Mucosa of descending colon (tissue), 3 donors: Measurements from ENCODE around the gene MPEG1. TPM values are rescaled to one million over a fixed set of nuclear protein-coding genes. Genes with fewer than 3 reads are reported as not detected.
A peak's percentile ranks its signal among the peaks of the same experiment; 100 is the strongest.

ENCODE experiments used
- ATAC-seq: fragments of 200-7000 bp; cut with Tn5 transposase; one replicate; pipeline ENCODE4 v1.9.1; 2020; ENCODE audit warnings: mild to moderate bottlenecking, moderate library complexity
- DNase-seq, 3 donors: peaks; one replicate each; pipeline ENCODE4 v3.0.0-alpha.2; 2020
- H3K36me3 ChIP-seq: fragments of 200-600 bp; one replicate; pipeline ENCODE4 v1.8.0; 2021; ENCODE audit warnings: low read depth, mild to moderate bottlenecking
- H3K4me1 ChIP-seq: fragments of 200-600 bp; one replicate; pipeline ENCODE4 v1.8.0; 2021; ENCODE audit warnings: low read depth, mild to moderate bottlenecking
- H3K4me3 ChIP-seq: fragments of 200-600 bp; one replicate; pipeline ENCODE4 v1.8.0; 2021; ENCODE audit warnings: mild to moderate bottlenecking
- H3K9me3 ChIP-seq: fragments of 200-600 bp; one replicate; pipeline ENCODE4 v1.8.0; 2021; ENCODE audit warnings: mild to moderate bottlenecking
- intact Hi-C, 2 donors: fragments of 100-400 bp; cut with DNase I in 1 of 2; cut with micrococcal nuclease in 1 of 2; formaldehyde crosslinking; loops; one replicate each; pipeline versions ENCODE4 v1.11.0 to v1.11.1; 2022; cut with DNase I, micrococcal nuclease
- total RNA-seq, 3 donors: library from RNA; stranded (reverse); fragmentation: NEBNext Ultra II Directional in 2 of 3; extraction: Animal tissue kit (Norgen Biotek cat#: 25700) in 2 of 3; gene quantifications; one replicate each; pipeline versions ENCODE4 v1.2.1 to v1.2.4, GENCODE V29; 2021 to 2023
- TF ChIP-seq, protein P1 (sequence below): fragments of 200-600 bp; IDR thresholded peaks from one replicate; pipeline ENCODE4 v1.8.0; 2022; ENCODE audit warnings: antibody characterized with exemption, mild to moderate bottlenecking
- donor health status: DM: no; HTN: no; CAD: no; lungs with moderate emphysema.
- donor health status: DM: no; HTN: no; CAD: no.
- donor health status: DM: no; HTN: yes; CAD: no.

MPEG1 gene
- total RNA-seq, 3 donors from 2014 or later = 8.7 to 30.8 (median 21.9) TPM

DNA sequence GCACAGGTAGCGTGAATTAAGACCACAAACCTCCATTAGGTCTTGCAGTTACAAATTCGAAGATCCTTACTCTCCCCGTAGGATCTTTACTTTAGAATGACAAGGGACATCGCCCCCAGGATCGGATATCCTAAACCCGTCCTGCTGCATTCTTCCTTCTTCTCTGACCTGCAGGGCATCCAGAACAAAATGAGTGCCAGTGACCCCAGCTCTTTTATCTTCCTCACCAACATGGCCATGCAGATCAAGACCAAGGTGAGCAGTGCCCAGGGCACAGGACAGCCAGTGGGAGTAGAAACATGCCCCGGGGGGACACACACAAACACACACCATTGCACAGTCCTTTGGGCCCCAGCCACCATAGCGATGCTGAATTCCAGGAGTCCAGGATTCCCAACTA, 42.6 kb upstream of the MPEG1 start:
- H3K36me3 ChIP-seq = no peaks in the 10 kb centered on the region
- ATAC-seq (no peak), DNase-seq (no peak)
- no peaks in the 10 kb centered on the region for H3K4me1 ChIP-seq
- no peaks in the 10 kb centered on the region for H3K9me3 ChIP-seq
- TF ChIP-seq, protein P1, sequence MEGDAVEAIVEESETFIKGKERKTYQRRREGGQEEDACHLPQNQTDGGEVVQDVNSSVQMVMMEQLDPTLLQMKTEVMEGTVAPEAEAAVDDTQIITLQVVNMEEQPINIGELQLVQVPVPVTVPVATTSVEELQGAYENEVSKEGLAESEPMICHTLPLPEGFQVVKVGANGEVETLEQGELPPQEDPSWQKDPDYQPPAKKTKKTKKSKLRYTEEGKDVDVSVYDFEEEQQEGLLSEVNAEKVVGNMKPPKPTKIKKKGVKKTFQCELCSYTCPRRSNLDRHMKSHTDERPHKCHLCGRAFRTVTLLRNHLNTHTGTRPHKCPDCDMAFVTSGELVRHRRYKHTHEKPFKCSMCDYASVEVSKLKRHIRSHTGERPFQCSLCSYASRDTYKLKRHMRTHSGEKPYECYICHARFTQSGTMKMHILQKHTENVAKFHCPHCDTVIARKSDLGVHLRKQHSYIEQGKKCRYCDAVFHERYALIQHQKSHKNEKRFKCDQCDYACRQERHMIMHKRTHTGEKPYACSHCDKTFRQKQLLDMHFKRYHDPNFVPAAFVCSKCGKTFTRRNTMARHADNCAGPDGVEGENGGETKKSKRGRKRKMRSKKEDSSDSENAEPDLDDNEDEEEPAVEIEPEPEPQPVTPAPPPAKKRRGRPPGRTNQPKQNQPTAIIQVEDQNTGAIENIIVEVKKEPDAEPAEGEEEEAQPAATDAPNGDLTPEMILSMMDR = no peak
- intact Hi-C loops = no loop called here
- H3K4me3 ChIP-seq = no peak overlapping the region

DNA sequence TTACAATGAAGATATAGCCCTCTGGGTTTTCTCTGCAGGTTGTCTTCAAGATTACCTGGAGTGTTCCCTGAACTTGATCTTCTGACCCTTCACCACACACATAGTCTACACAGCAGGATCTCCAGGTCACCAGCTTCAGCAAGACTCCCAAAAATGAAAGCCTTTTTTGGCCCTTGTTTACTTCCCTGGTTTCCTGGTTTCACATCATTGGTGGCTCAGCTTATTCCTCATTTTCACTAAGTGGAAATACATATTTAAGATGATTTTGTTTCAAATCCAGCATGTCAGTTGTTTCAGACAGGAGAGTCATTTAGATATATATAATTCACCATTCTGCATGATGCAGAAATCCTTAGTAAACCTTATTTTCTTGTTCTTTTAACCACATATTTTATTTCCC, 41.6 kb upstream of the MPEG1 start:
- intact Hi-C loops = no loop called here
- Histone ChIP-seq H3K9me3 (no peaks in the 10 kb centered on the region), H3K36me3 (no peaks in the 10 kb centered on the region), H3K4me1 (no peaks in the 10 kb centered on the region), H3K4me3 (no peak overlapping the region)
- TF ChIP-seq, protein P1 = no peak
- ATAC-seq = no peak
- no peak for DNase-seq

DNA sequence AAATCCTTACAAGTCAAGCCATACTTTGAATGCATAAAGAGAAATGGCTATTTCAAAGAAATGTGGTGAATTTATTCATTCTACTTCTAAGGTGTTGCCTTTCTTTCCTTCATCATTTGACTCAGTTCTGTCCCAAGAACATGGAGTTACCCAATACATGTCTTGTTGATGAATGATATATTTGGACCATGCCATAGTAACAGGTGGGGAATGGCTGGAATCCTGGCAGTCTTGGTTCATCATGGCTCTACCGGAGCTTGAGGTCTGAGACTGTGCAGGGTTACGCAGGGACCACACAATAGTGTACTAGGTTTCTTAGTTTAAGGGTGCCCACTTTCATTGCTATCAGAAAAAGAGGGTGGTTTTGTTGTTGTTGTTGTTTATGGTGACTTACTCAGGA, 40.3 kb upstream of the MPEG1 start:
- no peak overlapping the region for H3K4me3 ChIP-seq
- DNase-seq (no peak), ATAC-seq (no peak)
- no peaks in the 10 kb centered on the region for H3K4me1 ChIP-seq
- intact Hi-C loops = no loop called here
- H3K36me3 ChIP-seq = no peaks in the 10 kb centered on the region
- no peaks in the 10 kb centered on the region for H3K9me3 ChIP-seq
- TF ChIP-seq, protein P1 = no peak

DNA sequence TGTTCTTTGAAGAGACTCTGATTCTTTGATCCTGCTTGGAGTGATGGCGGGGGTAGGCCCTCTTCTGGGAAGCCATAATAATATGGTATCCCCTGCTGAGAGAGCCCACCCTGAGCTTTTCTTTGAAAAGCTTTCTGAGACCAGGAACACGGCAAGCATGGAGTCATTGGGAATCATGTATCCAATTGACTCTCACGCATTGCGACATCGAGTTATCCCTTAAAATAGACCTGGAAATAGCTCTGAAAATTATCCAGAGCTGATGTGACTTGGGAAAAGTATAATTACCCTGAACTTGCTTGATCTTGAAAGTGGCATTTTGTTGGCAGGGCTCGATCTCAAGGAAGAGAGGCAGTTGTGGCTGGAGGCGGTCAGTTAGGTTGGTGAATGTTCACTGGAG, 36.8 kb upstream of the MPEG1 start:
- DNase-seq (no peak), ATAC-seq (no peak)
- Histone ChIP-seq H3K36me3 (no peaks in the 10 kb centered on the region), H3K9me3 (no peaks in the 10 kb centered on the region), H3K4me3 (no peak overlapping the region), H3K4me1 (no peaks in the 10 kb centered on the region)
- intact Hi-C loops = no loop called here
- TF ChIP-seq, protein P1 = no peak

DNA sequence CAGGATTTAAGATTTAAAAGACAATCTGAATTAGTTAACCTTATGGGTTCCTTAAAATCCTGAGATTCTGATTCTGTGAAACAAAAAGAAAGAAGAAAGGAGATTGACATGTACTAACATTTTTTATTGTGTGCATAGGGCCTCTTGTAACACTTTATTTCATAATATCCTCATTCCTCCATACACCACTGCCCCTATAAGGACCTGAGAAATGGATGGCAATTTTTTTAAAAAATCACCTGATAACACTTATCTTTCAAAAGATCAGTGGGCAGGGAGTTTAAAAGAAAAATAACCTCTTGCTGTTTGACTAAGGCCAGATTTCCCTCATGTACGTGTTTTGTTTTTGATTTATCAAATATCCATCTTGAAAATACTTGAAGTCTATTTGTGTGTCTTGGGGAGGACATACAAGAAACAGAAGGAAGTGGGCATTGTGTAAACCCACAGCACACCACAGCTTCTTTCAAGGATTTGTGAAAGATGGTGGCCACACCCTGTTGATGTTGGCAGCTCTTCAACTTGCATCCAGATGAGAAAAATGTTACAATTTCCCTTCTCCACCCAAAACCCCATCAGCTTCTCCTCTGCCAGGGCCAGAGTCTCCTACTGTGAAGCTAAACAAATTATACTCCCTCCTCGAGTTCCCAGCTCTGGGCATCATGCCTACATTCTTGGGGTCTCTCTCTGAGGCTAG, 35.0 kb upstream of the MPEG1 start:
- Histone ChIP-seq H3K36me3 (no peaks in the 10 kb centered on the region), H3K4me3 (no peak overlapping the region), H3K9me3 (no peaks in the 10 kb centered on the region), H3K4me1 (no peaks in the 10 kb centered on the region)
- intact Hi-C loops = no loop called here
- TF ChIP-seq, protein P1 = no peak
- ATAC-seq = peak; percentile 24
- peak in 1 of 3 donors; percentile 43 for DNase-seq

DNA sequence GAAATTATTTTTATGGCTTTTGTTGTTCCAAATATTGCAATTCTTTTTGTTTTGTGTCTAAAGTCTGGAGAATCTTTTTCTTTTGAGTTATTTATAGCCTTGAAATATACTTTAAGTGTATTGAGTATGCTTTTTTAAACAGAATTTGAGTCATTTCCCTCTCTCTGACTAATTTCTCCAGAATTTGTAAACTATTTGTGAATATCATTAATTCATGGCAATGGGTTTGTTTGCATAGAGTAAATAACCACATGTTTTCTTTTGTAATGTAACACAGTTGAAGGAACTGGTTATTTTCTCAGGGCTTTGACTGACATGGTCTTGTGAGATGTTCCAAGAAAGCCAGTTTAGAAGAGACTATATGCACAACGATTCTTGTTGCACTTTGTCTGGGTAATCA, 30.9 kb upstream of the MPEG1 start:
- Histone ChIP-seq H3K4me3 (no peak overlapping the region), H3K36me3 (no peaks in the 10 kb centered on the region), H3K9me3 (no peaks in the 10 kb centered on the region), H3K4me1 (no peaks in the 10 kb centered on the region)
- intact Hi-C loops = no loop called here
- no peak for ATAC-seq
- TF ChIP-seq, protein P1 = no peak
- DNase-seq = no peak
